ENCODE data around the gene ARHGAP32.
A peak's percentile ranks its signal among the peaks of the same experiment; 100 is the strongest.

The ARHGAP32 gene

GRCh38 chr11:129192150-129192549 is at the start of gene ARHGAP32:
ARHGAP32 (minus strand) TSS chr11:129192325; CDS start chr11:129192198, 127 bp downstream.
- no peak for DNase-seq (ENCODE audit: low read depth)

DNA sequence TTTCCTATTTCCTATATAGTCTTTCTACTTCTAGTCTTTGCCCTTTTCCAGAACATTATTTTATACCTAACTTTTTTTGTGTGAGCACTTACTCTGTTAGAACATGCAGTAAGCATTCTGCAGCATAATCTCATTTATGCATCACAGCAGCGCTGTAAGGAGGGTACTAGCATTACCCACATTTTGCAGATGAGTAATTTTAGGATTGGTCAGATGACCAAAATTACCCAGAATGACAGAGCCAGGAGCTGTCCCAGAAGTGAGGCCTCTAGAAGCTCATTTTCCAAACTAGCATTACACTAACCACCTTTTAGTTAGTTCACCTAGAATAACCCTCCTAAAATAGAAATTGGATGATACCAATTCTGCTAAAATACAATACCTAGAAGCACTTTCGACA is 47.1 kb upstream of the ARHGAP32 start:
- DNase-seq (ENCODE audit: low read depth), result no peak

DNA sequence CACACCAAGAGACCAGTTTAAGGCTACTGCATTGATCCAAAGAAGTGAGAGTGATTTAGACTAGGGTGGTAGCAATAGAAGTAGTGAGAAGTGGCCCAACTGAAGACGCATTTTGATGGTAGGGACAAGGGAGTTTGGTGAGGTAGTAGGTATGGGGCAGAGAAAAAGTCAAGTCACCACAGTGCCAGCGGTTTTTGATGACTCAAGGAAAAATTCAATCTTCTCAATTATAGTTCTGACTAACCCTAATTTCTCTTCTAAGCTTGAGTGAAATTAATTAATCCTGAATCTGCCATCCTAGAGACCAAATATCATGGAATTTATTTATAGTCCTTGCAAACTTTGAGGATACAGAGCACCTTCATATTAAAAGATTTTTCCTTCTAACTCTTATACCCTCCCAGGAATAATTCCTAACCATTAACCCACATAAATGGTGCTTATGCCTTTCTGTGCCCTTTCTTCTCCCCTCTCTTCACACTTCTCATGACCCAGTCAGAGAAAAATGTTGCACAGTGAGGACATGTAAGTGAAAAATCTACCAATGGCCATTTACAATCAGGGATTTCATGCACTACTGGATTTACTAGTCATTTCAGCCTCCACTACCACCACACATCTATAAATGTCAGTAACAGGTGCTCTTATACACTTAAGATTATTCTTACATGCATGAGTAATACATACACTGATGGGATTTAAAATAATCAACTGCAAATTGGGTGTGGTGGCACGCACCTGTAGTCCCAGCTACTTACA is 45.9 kb upstream of the ARHGAP32 start:
- DNase-seq (ENCODE audit: low read depth), result no peak

DNA sequence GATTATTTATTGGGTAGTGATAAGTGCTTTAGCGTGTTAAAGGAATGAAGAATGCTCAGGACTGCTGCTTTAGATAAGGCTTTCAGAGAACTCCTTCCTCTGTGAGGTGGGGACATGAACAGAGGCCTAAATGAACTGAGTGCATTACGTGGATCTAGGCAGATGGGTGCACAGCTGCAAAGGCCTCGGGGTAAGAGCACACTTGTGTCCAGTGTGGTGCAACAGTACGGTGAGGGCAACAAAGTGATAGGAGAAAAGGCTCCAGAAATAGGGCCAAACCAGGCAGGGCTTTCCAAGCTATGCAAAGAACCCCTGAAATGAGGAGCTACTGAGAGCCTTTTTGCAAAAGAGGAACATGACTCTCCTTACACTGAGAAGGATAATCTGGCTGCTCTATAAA is 45.3 kb upstream of the ARHGAP32 start:
- DNase-seq (ENCODE audit: low read depth), result no peak

- DNase-seq (ENCODE audit: low read depth), result no peak
Measured at GRCh38 chr11:129236850-129237249, 44.7 kb upstream of the ARHGAP32 start.

DNA sequence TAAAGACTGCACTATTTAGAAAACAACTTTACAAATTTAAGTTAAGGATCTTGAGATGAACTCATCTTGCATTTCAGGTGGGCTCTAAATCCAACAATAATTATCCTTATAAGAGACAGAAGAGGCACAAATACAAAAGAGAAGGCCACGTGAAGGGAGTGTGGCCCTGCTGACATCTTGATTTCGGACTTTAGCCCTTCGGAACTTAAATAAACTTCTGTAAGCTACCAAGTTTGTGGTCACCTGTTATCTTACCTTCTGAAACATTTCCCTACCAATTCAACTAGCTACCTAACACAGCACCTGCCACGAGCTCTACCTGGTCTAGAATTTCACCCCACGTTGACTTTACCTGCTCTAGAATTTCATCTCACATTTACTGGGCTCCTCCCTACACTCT is 42.9 kb upstream of the ARHGAP32 start:
- no peak for DNase-seq (ENCODE audit: low read depth)

GRCh38 chr11:129230006-129230405 is 37.9 kb upstream of the ARHGAP32 start:
- peak; percentile 21 for DNase-seq (ENCODE audit: low read depth)

GRCh38 chr11:129226207-129226798 is 34.2 kb upstream of the ARHGAP32 start:
- no peak for DNase-seq (ENCODE audit: low read depth)

DNA sequence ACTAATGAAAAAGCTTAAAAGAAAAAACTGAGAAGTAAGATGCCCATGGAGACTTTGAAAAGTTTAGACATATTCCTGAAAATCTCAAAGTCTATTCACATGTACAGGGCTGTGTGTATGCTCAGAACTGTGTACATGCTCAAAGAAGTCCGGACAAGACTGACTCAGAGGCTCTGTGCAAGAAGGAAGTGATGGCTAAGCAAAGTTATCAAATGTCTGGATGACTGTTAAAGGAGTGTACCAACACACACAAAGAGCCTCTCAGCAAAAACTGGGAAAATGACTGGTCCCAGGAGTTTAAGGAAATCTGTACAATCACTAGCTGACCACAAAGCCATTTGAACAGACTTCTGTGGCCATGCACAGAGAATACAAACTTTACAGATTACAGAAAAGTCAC is 33.1 kb upstream of the ARHGAP32 start:
- DNase-seq (ENCODE audit: low read depth), result peak; percentile 35

DNA sequence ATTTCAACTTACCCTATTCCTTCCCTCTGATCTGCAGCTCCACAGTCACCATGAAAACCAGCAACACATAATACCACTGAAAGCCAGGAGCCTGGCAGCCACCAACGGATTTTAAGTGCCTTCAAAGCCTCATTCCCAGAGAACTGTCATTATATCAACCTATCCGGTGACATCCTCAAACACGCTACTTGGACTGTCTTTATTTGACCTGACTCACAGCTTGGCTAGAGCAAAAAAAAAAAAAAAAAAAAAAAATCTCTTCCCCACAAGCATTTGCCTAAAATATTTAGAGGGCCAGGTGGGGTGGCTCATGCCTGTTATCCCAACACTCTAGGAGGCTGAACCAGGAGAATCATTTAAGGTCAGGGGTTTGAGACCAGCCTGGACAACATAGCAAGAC is 32.4 kb upstream of the ARHGAP32 start:
- DNase-seq (ENCODE audit: low read depth), result no peak

DNA sequence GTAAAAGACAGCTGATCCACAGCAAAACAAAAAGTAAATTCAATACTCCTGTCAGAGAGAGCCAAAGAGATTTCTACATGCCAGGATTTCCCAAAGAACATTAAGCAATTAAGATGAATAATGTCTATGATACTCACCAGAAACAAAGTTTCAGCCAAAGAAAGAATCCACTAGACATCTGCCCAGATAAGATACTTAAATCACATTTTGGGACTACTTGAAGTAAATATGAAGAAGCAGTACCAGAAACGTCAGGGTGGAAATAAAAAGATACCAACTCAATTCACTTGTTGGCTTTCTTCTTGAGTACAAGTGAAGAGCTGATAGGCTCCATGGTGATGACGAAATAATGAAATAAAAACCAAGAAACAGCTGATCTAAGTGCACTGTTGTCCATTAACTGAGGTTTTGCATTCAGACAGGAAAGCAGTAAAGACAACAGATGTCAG is 31.6 kb upstream of the ARHGAP32 start:
- DNase-seq (ENCODE audit: low read depth), result peak; percentile 43

- DNase-seq (ENCODE audit: low read depth), result no peak
Measured at GRCh38 chr11:129223260-129223659, 31.1 kb upstream of the ARHGAP32 start.

DNA sequence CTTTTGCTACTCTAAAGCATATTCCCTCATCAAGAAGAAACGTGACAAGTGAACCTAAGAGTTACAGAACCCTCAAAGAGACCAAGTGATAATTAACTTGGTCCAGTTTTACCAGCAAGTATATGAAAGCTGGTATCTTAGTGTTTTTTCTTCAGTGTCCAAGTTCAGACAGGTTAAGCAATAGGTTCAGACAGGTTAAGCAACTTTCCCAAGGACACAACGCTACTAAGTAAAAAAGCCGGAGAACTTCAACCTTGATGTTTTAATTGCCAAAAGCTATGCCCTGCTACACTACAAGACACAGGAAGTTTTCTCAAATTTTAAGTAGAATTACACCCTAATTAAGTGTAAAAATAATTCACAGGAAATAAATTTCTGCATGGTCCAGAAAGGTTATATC is 30.0 kb upstream of the ARHGAP32 start:
- no peak for DNase-seq (ENCODE audit: low read depth)

DNA sequence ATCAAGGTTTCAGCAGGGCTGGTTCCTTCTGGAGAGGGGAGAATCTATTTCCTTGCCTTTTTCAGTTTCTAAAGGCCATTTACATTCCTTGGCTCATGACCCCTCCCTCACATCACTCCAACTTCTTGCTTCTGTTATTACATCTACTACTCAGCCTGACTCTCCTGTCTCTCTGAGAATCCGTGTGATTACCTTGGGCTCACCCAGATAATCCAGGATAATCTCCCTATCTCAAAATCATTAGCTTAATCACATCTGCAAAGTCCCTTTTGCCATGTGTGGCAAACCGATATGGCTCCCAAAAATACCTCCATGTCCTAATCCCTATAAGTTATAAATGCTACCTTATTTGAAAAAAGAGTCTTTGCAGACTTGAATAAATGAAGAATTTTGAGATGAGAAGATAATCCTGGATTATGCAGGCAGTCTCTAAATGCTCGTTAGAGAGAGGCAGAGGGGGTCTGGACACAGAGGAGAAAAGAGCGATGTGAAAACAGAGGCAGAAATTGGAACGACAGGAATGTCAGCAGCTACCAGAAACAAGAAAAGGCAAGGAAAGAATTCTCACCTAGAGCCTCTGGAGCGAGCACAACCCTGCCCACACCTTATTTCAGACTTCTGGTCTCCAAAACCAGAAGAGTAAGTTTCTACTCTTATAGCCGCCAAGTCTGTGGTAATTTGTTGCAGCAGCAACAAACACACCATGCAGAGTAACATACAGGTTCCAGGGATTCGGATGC is 23.6 kb upstream of the ARHGAP32 start:
- no peak for DNase-seq (ENCODE audit: low read depth)

- DNase-seq (ENCODE audit: low read depth), result no peak
Measured at GRCh38 chr11:129214710-129215295, 22.7 kb upstream of the ARHGAP32 start.

DNA sequence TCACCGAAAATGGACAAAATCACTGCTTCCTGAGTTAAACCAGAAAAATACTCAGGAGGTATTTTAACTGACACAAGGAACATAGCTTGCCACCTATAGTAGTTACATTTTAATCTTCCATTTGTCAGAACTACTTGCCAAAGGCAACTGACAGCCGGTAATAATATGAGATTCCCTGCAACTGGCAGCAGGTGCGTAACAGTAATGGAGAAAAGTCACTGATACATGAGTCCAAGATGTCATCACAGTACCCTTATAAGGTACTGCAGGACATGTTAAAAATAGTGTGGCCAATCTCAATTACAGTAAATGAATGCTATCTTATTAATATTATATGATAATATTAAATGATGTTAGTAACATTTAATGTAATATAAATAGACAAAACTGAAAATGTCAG is 21.1 kb upstream of the ARHGAP32 start:
- DNase-seq (ENCODE audit: low read depth), result no peak

DNA sequence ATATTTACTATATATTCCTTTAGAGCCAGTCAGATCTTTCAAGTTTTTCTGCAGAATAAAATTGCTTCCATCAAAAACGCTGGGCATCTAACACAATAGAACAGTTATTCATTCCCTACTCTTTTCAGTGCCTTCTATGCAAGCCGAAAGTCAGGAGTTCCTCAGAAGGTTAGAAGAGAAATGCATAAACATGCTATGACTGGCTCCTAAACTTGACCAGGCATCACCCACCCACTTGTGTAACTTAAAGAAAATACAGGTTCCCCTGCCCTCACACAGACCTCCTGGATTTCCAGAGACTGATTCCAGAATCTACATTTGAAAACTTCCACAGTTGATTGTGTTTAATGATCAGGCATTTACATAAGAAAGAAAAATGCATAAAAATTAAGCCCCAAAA is 19.3 kb upstream of the ARHGAP32 start:
- DNase-seq (ENCODE audit: low read depth), result no peak

- no peak for DNase-seq (ENCODE audit: low read depth)
Measured at GRCh38 chr11:129210831-129211181, 18.7 kb upstream of the ARHGAP32 start.

- no peak for DNase-seq (ENCODE audit: low read depth)
Measured at GRCh38 chr11:129209891-129210830, 18.0 kb upstream of the ARHGAP32 start.

- peak; percentile 31 for DNase-seq (ENCODE audit: low read depth)
Measured at GRCh38 chr11:129208863-129209262, 16.7 kb upstream of the ARHGAP32 start.

DNA sequence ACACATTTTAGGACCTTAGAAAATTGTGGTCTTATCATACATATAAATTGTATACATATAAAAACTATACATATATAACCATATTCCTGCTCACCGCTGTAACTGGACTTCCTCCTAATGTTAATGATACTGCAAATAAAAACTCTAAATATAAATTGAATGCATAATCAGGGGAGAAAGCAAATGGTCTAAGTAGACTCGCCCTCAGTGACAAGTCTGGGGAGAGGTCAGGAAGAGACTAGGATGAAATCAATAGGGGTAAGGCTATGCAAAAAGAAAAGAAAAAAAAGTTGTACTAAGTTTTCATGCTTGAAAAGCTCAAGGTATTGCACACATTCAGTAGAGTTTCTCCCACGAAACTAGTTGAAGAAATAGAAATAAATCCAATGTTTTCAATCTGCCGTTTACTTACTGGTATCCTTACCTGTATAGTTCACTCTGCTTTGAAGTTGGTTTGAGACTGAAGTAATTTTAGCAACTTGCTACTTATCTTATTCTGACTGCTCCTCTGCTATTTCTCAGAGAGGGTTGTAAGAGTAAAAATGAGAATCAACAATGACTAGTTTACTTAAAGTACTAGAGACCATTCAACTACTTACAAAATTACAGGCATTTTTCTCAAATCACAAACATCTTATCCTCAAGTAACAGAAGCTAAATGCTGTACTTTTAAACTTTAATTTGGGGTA is 12.2 kb upstream of the ARHGAP32 start:
- DNase-seq (ENCODE audit: low read depth), result no peak

Data from EH (cell line).